GM12801 (cell line): Measurements from ENCODE around the gene WASF3.

ENCODE experiments used
- CTCF ChIP-seq: IDR thresholded peaks from one replicate; pipeline ENCODE4 v1.5.1; 2011; ENCODE audit warnings: control low read depth; ENCODE audit not compliant: insufficient read length; ENCODE audit errors: extremely low read depth

Gene WASF3

GRCh38 chr13:26681036-26681435 lies 123.6 kb downstream of the WASF3 start:
- no peak for TF ChIP-seq CTCF

- no peak for TF ChIP-seq CTCF
Measured at GRCh38 chr13:26682606-26683005, 125.1 kb downstream of the WASF3 start.

- no peak for TF ChIP-seq CTCF
Measured at GRCh38 chr13:26685606-26686005, 128.1 kb downstream of the WASF3 start.

- no peak for TF ChIP-seq CTCF
Measured at GRCh38 chr13:26686285-26686684, 128.8 kb downstream of the WASF3 start.

- no peak for TF ChIP-seq CTCF
Measured at GRCh38 chr13:26688286-26688685, 130.8 kb downstream of the WASF3 start.

- no peak for TF ChIP-seq CTCF
Measured at GRCh38 chr13:26688980-26689379, 131.5 kb downstream of the WASF3 start.

GRCh38 chr13:26693749-26694463 lies 136.4 kb downstream of the WASF3 start:
- no peak for TF ChIP-seq CTCF
